Breast epithelium (tissue), 3 donors: ENCODE measurements around the gene TOMM34.

ENCODE experiments used
- CTCF ChIP-seq, 3 donors: fragments of 450-650 bp; IDR thresholded peaks; one replicate each; pipeline ENCODE4 v1.5.1; 2016 to 2017; ENCODE audit warnings: antibody characterized with exemption in 3 of 3, mild to moderate bottlenecking in 3 of 3, moderate library complexity in 3 of 3
- POLR2AphosphoS5 ChIP-seq, 3 donors: sonication (generic); formaldehyde crosslinking; IDR thresholded peaks; one replicate each; pipeline ENCODE4 v1.6.1; 2017; ENCODE audit warnings: antibody characterized with exemption in 3 of 3

DNA sequence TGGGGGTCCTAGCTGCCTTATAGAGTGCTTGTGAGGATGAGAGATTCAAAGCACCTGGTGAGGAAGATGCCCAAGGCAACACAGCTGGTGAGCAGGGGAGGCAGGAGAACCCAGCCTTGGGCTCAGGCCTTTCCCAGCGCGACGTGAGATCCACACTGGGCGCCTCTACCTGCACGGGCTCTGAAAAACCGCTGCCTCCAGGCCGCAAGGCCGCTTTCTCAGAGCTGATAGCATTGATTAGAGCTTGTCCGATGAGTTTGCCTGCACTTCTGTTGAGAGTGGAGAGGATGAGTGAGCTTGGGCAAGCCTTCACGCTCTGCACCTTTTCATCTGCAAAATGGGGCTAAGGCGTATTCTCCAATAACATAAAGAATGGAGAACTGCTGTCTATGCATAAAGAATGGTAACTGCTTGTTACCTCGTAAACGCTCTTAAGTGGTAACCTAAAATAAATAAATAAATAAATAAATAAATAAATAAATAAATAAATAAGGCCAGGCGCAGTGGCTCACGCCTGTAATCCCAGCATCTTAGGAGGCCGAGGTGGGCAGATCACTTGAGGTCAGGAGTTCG lies 49.4 kb downstream of the TOMM34 start:
- TF ChIP-seq CTCF (IDR thresholded peaks at IDR 0.05), result no peak
- no peak for TF ChIP-seq POLR2AphosphoS5 (IDR thresholded peaks at IDR 0.05)
